ENCODE results near the gene FMNL1. TPM values are rescaled to one million over a fixed set of nuclear protein-coding genes. Genes with fewer than 3 reads are reported as not detected.
A peak's percentile ranks its signal among the peaks of the same experiment; 100 is the strongest.

The FMNL1 gene
- total RNA-seq, 2 donors from 2014 or later, result 5.4 to 12.2 TPM

DNA sequence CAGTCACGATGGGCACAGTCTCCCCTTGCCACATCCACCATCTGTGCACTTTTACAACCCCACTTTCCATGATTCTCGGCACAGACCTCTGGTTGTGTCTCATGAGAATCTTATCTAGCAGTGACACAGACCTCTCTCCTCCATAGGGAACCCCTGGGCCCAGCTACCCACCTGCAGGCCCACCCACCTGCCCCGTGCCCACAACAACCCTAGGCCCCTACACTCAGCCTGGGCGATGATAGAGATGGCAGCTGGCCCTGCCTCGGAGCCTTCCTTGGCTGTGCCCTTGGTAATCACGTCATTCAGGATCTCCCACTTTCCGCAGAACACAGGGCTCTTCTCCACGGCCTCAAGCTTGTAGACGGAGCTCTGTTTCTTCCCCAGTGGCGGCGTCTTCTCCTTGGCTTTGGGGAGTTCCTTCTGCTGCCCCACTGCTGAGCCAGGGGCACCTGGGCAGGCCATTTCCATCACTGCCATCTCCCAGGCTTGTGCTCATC, 68.6 kb downstream of the FMNL1 start:
- DNase-seq, result no peak
- no peak for ATAC-seq

DNA sequence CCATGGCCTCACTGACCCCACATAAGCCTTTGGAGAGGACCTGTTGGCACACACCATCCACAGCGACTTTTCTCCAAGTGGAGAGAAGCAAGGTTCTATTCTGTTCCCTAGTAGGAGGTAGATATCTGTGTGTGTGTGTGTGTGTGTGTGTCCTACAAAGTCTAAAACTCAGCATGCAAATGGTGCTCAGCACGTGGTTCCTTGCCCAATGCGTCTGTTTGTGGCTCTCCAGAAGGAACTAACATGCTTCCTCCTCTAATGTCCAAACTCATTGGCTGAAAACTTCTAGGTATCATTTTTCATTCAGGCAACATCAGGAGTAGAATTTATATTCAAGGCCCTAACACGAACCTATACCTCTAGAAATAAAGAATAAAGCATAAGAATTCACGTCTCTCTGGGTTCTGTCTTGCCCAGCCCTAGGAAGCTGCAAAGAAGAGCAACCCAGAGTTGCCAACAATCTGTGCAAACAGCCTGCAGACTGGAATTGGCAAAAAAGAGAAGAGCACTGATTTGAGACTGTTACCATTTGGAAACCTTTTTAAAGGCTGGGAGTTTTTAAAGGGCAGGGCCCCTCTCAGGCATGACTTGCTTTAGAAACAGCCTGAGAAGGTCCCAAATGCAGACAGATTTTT, 69.6 kb downstream of the FMNL1 start:
- ATAC-seq (no peak), DNase-seq (no peak)
- intact Hi-C loops (cut with DNase I, micrococcal nuclease), result no loop called here

More for the DNA sequence above, 68.6 kb downstream of the FMNL1 start:
- intact Hi-C loops (cut with DNase I, micrococcal nuclease), result no loop called here

DNA sequence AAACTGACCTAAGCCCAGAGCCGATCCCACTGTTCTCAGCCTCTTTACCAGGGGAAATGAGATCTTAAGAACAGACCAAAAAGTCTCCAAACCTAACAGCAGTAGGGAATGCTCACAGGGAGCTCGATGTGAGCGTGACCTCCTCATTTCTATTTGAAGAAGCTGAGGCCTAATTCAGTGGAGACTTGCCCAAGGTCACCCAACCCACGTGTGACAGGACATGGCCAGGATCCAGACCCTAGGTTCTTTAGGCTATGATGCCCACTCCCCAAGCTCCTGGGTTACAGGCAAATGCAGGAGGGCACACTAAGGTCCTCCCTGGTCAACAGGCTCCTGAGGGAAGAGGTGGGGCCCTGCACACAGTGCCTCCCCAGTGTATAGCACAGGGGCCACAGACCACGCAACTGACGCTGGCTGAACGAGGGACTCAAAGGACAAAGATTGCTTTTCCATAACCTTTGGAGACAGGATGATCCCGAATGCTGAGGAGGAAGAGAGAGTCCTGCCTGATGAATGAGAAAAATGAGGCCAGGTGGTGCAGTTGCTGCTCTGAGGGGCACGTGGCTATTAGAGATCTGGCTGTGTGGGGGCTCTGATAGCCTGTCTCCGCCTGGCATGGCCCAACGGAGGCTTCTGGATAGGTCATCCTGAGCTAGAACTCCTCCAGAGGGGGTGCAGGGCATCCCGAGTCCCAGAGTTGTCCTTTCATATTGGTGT, 71.2 kb downstream of the FMNL1 start:
- ATAC-seq (no peak), DNase-seq (no peak)
- intact Hi-C loops (cut with DNase I, micrococcal nuclease), result no loop called here

DNA sequence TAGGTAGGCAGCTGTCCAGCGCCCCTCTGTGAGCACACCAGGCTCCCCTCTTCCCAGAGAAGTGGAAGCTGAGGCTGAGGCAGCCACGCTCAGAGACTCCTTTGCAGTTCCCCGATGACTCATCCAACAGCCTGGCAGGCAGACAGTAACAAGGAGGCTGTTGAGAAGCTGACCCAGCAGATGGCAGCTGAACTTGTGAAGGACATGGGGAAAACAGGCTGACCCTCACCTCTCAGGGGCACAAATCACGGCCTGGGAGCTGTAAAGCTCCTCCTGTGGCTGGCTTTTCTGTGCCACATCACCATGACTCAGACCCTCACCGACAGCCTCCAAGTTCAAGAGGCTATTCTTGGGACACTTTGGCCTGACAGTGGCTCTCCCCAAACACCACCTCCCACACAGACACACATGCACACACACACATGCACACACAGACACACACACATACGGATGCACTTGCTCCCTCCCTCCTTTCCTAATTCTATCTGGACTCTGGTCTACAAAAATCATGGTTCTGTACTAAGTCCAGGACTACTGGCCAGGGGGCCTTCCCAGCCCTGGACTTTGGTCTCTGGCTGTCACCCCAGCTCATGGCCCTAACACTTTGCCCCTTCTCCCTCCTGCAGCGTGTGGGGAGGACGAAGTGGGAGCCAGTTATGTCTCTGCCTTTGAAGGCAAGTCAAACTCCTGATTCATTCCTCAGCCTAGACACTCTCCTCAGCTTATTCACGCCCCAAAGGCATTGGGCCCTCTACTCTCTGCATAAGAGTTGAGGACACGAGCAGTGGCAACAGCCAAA, 71.9 kb downstream of the FMNL1 start:
- intact Hi-C loops (cut with DNase I, micrococcal nuclease), result no loop called here
- ATAC-seq (peak; percentile 53), DNase-seq (peak; percentile 63 to 89)

DNA sequence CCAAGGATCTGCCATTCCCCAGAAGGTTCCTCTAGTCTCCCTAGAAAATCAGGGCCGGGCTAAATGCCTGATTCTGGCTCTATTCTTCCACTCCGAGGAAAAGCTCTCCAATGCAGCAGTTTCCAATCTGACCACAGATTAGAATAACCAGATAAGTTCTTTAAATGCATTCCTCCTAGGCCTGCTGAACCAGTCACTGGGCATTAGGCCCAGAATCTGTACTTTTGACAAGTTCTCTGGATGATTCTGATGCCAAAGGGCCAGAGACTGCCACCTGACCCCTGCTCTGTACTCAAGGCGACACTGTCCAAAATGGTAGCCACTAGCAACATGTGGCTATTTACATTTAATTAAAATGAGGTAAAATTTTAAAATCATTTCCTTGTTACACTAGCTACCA, 72.8 kb downstream of the FMNL1 start:
- no peak for DNase-seq
- intact Hi-C loops (cut with DNase I, micrococcal nuclease), result no loop called here
- ATAC-seq, result no peak

DNA sequence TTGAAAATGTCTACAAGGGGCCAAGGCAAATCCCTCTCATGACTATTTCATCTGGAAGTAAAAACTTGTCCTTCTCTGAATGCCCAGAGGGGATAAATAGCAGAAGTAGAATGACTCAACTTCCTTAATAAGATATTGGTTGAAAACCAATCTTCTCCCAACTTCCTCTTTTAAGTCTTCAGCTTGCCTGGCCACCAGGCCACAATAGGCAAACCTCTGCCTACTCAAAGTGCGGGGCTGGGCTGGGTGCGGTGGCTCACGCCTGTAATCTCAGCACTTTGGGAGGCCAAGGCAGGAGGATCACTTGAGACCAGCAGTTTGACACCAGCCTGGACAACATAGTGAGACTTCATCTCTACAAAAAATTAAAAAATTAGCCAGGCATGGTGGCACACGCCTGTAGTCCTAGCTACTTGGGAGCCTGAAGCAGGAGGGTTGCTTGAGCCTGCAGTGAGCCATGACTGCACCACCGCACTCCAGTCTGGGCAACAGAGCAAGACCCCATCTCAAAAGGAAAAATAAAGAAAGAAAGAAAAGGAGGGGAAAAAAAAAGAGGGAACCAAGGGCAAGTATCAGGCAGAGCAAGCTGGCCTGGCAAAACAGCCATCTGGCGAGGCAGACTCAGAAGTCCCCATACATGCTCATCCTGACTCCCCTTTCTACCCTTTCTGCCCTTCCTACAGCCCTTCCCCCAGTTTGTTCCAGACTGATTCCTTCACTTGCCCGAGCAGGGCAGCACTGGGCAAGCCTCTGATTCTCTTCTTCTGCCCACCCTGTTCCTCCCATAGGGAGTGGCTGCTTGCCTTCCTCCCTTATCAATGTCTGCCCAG, 74.5 kb downstream of the FMNL1 start:
- DNase-seq (no peak), ATAC-seq (peak; percentile 12)
- intact Hi-C loops (cut with DNase I, micrococcal nuclease), result no loop called here

DNA sequence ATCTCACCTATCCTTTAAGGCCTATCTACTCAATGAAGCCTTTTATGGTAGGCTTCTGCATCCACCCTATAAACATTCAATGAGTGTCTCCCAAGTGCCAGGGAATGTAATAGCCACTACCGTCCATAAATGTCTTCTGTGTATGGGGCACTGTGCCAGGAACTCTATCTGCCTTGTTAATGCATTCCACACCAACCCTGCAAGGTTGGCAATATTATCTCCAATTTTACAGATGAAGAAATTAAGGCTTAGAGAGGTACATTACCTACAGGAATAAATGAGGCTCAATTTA, 75.1 kb downstream of the FMNL1 start:
- DNase-seq (peak; percentile 72 to 78), ATAC-seq (peak; percentile 89)
- intact Hi-C loops (cut with DNase I, micrococcal nuclease), result no loop called here

Other genes starting within 250 kb of the FMNL1 start
- 10 to 100 TPM; 25.7 to 28.1 TPM for gene DCAKD, start 170.3 kb upstream of the FMNL1 start, total RNA-seq
- gene NMT1, start 160.6 kb upstream of the FMNL1 start, total RNA-seq, result 10 to 100 TPM; 48.2 to 69.5 TPM
- 100 to 1,000 TPM; 335 to 566 TPM for gene PLCD3, start 89.4 kb upstream of the FMNL1 start, total RNA-seq
- 10 to 100 TPM; 22.3 to 22.6 TPM for gene ACBD4, start 86.2 kb upstream of the FMNL1 start, total RNA-seq
- gene HEXIM1, start 73.4 kb upstream of the FMNL1 start, total RNA-seq, result 10 to 100 TPM; 36.1 to 46.7 TPM
- 1 to 10 TPM; 4.7 to 5.2 TPM for gene HEXIM2, start 60.0 kb upstream of the FMNL1 start, total RNA-seq
- not detected for gene SPATA32, start 40.2 kb downstream of the FMNL1 start, total RNA-seq
- gene MAP3K14, start 95.1 kb downstream of the FMNL1 start, total RNA-seq, result 10 to 100 TPM; 13.0 to 13.3 TPM
- gene ARHGAP27, start 211.0 kb downstream of the FMNL1 start, total RNA-seq, result 100 to 1,000 TPM; 146 to 165 TPM